Peyer's patch (tissue), 4 donors: ENCODE data around the gene TMED1. TPM values are rescaled to one million over a fixed set of nuclear protein-coding genes. Genes with fewer than 3 reads are reported as not detected.

ENCODE experiments used
- DNase-seq, 3 donors: peaks; one replicate each; pipeline ENCODE4 v3.0.0-alpha.2; 2017 to 2019
- H3K27ac ChIP-seq, 4 donors: fragments of 200-600 bp; sonication (generic); one replicate each; pipeline ENCODE4 v1.5.1; 2016 to 2019
- H3K27me3 ChIP-seq, 2 donors: fragments of 200-600 bp; sonication (generic); one replicate each; pipeline ENCODE4 v1.5.1; 2019
- H3K36me3 ChIP-seq, 3 donors: fragments of 200-600 bp; sonication (generic); one replicate each; pipeline ENCODE4 v1.5.1; 2016 to 2019
- H3K4me1 ChIP-seq, 4 donors: fragments of 200-600 bp; sonication (generic); one replicate each; pipeline ENCODE4 v1.5.1; 2016 to 2019
- H3K4me3 ChIP-seq, 4 donors: fragments of 200-600 bp; sonication (generic); 1 replicate in 3 of 4; 2 replicates in 1 of 4; pipeline ENCODE4 v1.5.1; 2016 to 2019; ENCODE audit warnings: mild to moderate bottlenecking in 1 of 4
- H3K9me3 ChIP-seq, 4 donors: fragments of 200-600 bp; sonication (generic); one replicate each; pipeline ENCODE4 v1.5.1; 2016 to 2019; ENCODE audit warnings: mild to moderate bottlenecking in 1 of 4
- CTCF ChIP-seq, 6 experiments: fragments of 450-650 bp in 4 of 6; fragments of 200-600 bp in 2 of 6; sonication (generic) in 1 of 6; IDR thresholded peaks; one replicate each; pipeline ENCODE4 v1.5.1; 2017 to 2019; ENCODE audit warnings: antibody characterized with exemption in 6 of 6, mild to moderate bottlenecking in 3 of 6, moderate library complexity in 1 of 6
- POLR2A ChIP-seq, 2 donors: fragments of 450-650 bp; IDR thresholded peaks; one replicate each; pipeline ENCODE4 v1.5.1; 2017; ENCODE audit warnings: antibody characterized with exemption in 2 of 2, mild to moderate bottlenecking in 2 of 2, moderate library complexity in 2 of 2
- small RNA-seq, 2 donors: library from RNA; depleted of rRNA; stranded (forward); fragments of <200 nt; gene quantifications; one replicate each; pipeline ENCODE3, GENCODE V24; 2016
- total RNA-seq, 4 donors: library from RNA; depleted of rRNA; stranded (reverse); fragments of >200 nt; gene quantifications; one replicate each; pipeline ENCODE4 v1.1.0, GENCODE V29; 2016

Gene TMED1
- total RNA-seq, 4 donors from 2014 or later = 11.6 to 18.4 (median 16.0) TPM

GRCh38 chr19:10788146-10788545, 47.9 kb downstream of the TMED1 start:
- no peak overlapping the region for H3K27ac ChIP-seq
- H3K4me3 ChIP-seq = no peak overlapping the region
- H3K27me3 ChIP-seq = no peaks in the 10 kb centered on the region
- no peak for DNase-seq
- H3K9me3 ChIP-seq = no peaks in the 10 kb centered on the region
- H3K36me3 ChIP-seq = peaks cover 0 to 99% (median 0%) of the 10 kb centered on the region in 3 donors
- peaks cover 0 to 8% (median 0%) of the 10 kb centered on the region in 4 donors for H3K4me1 ChIP-seq
- no peak for TF ChIP-seq POLR2A (IDR thresholded peaks at IDR 0.05)
- no peak for TF ChIP-seq CTCF (IDR thresholded peaks at IDR 0.05)

- no peaks in the 10 kb centered on the region for H3K27me3 ChIP-seq
- peaks cover 0 to 100% (median 0%) of the 10 kb centered on the region in 3 donors for H3K36me3 ChIP-seq
- no peaks in the 10 kb centered on the region for H3K9me3 ChIP-seq
- no peak for TF ChIP-seq CTCF (IDR thresholded peaks at IDR 0.05)
- no peak for TF ChIP-seq POLR2A (IDR thresholded peaks at IDR 0.05)
- DNase-seq = no peak
- no peak overlapping the region for H3K4me3 ChIP-seq
- H3K4me1 ChIP-seq = peaks cover 0 to 4% (median 0%) of the 10 kb centered on the region in 4 donors
- peak overlapping the region in 1 of 4 donors; percentile 19 for H3K27ac ChIP-seq
Observed at GRCh38 chr19:10784257-10784656, 51.8 kb downstream of the TMED1 start.

GRCh38 chr19:10782795-10783194, 53.2 kb downstream of the TMED1 start:
- Histone ChIP-seq H3K4me3 (no peak overlapping the region), H3K27me3 (no peaks in the 10 kb centered on the region), H3K27ac (no peak overlapping the region), H3K9me3 (no peaks in the 10 kb centered on the region), H3K36me3 (peaks cover 0 to 100% (median 0%) of the 10 kb centered on the region in 3 donors), H3K4me1 (no peaks in the 10 kb centered on the region)
- no peak for DNase-seq
- TF ChIP-seq CTCF (IDR thresholded peaks at IDR 0.05) (no peak), POLR2A (IDR thresholded peaks at IDR 0.05) (no peak)

Small RNA genes lying within 50 kb of the gene (small RNA-seq; reads per million reads assigned to genes)
- gene MIR199A1 (0 reads per million in 2 donors), gene MIR6793 (0.32 to 0.70 reads per million in 2 donors)

Other genes starting within 250 kb of the TMED1 start
- 100 to 1,000 TPM in 1 of 4 donors, 10 to 100 TPM in 3; 60.2 to 102 (median 82.5) TPM for gene AP1M2, start 248.9 kb downstream of the TMED1 start, total RNA-seq
- gene SLC44A2, start 210.7 kb downstream of the TMED1 start, total RNA-seq = 10 to 100 TPM; 24.2 to 81.7 (median 57.6) TPM
- gene ILF3, start 181.9 kb downstream of the TMED1 start, total RNA-seq = 100 to 1,000 TPM in 3 of 4 donors, 10 to 100 TPM in 1; 73.4 to 227 (median 139) TPM
- 10 to 100 TPM; 25.9 to 85.0 (median 38.3) TPM for gene QTRT1, start 134.8 kb downstream of the TMED1 start, total RNA-seq
- gene DNM2, start 118.1 kb downstream of the TMED1 start, total RNA-seq = 100 to 1,000 TPM; 353 to 827 (median 464) TPM
- gene C19orf38, start 12.2 kb upstream of the TMED1 start, total RNA-seq = 10 to 100 TPM in 1 of 4 donors, not detected in 3; 20.6 TPM
- 10 to 100 TPM; 23.8 to 40.6 (median 29.7) TPM for gene CARM1, start 35.3 kb upstream of the TMED1 start, total RNA-seq
- 10 to 100 TPM; 30.5 to 60.1 (median 49.3) TPM for gene YIPF2, start 92.4 kb upstream of the TMED1 start, total RNA-seq
- gene TIMM29, start 92.6 kb upstream of the TMED1 start, total RNA-seq = 10 to 100 TPM; 28.0 to 39.5 (median 34.1) TPM
- 100 to 1,000 TPM in 2 of 4 donors, 10 to 100 TPM in 2; 68.3 to 208 (median 114) TPM for gene SMARCA4, start 124.8 kb upstream of the TMED1 start, total RNA-seq